ENCODE data around the gene ADD2. TPM values are rescaled to one million over a fixed set of nuclear protein-coding genes. Genes with fewer than 3 reads are reported as not detected.

ADD2 gene
- total RNA-seq, 1 donor from 2014 or later: 0.15 TPM

DNA sequence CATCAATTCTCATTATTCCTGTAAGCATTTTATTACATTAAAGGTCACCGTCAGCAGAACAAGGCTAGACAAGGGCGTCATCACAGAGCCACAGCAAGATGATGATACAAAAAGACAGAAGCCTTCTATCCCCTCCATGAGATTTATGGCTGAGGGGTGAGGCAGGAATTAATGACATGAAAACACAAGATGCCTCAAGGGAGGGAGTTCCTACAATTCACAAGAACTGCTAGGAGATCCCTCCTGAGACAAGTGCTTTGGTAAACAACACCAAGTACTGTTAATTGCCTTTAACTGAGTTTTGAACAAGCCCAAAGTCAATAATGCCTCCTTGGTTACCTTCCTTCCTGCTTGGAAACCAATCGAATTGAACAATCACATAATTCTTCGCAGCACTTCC, 14.1 kb downstream of the ADD2 start:
- Mint-ChIP-seq H3K4me1 (ENCODE audit: low read depth) (no peaks in the 10 kb centered on the region), H3K36me3 (ENCODE audit: low read depth) (no peaks in the 10 kb centered on the region), H3K9me3 (ENCODE audit: low read depth) (no peaks in the 10 kb centered on the region), H3K27me3 (ENCODE audit: low read depth) (peaks cover 30% of the 10 kb centered on the region), H3K4me3 (ENCODE audit: unreplicated experiment) (no peak overlapping the region), H3K27ac (ENCODE audit: unreplicated experiment) (no peak overlapping the region)
- TF ChIP-seq, protein P1, sequence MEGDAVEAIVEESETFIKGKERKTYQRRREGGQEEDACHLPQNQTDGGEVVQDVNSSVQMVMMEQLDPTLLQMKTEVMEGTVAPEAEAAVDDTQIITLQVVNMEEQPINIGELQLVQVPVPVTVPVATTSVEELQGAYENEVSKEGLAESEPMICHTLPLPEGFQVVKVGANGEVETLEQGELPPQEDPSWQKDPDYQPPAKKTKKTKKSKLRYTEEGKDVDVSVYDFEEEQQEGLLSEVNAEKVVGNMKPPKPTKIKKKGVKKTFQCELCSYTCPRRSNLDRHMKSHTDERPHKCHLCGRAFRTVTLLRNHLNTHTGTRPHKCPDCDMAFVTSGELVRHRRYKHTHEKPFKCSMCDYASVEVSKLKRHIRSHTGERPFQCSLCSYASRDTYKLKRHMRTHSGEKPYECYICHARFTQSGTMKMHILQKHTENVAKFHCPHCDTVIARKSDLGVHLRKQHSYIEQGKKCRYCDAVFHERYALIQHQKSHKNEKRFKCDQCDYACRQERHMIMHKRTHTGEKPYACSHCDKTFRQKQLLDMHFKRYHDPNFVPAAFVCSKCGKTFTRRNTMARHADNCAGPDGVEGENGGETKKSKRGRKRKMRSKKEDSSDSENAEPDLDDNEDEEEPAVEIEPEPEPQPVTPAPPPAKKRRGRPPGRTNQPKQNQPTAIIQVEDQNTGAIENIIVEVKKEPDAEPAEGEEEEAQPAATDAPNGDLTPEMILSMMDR (IDR thresholded peaks at IDR 0.05): no peak
- no peak for DNase-seq (ENCODE audit: low spot score)

DNA sequence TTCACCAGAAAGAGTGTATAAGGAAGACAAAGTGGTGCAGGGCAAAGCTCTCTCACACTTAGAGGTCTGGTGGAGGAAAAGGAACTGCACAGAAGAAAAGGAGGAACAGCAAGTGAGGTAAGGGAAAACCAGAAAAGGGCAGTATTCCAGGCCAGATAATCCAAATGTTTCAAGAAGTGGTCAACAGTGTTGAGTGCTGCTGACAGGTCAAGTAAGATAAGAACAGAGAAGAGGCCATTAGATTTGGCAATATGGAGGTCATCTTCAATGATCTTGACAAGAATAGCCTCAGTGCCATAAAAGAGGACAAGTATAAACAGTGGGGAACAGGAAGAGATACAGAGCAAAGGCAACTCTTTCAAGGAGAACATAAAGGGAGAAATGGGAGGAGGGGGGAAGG, 15.0 kb downstream of the ADD2 start:
- no peaks in the 10 kb centered on the region for H3K36me3 Mint-ChIP-seq (ENCODE audit: low read depth)
- TF ChIP-seq, protein P1 (IDR thresholded peaks at IDR 0.05): no peak
- H3K4me3 Mint-ChIP-seq (ENCODE audit: unreplicated experiment): no peak overlapping the region
- H3K27ac Mint-ChIP-seq (ENCODE audit: unreplicated experiment): no peak overlapping the region
- H3K27me3 Mint-ChIP-seq (ENCODE audit: low read depth): peaks cover 21% of the 10 kb centered on the region
- H3K4me1 Mint-ChIP-seq (ENCODE audit: low read depth): no peaks in the 10 kb centered on the region
- DNase-seq (ENCODE audit: low spot score): no peak
- H3K9me3 Mint-ChIP-seq (ENCODE audit: low read depth): no peaks in the 10 kb centered on the region

DNA sequence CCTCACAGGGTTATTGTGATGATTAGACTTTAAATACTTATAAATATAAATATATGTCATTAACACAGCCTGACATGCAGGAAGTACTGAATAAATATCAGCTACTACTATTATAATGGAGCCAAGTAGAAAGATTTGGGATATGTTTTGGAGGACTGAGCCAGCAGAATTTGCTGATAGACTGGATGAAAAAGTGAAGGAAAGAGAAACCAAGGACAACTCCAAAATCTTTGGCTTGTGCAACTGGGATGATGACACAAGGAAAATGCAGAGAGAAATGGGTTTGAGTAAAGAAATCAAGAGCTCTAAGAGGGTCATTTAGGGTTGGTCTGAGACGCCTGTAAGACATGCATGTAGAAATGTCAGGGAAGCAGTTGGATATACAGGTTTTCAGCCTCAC, 15.6 kb downstream of the ADD2 start:
- Mint-ChIP-seq H3K36me3 (ENCODE audit: low read depth) (no peaks in the 10 kb centered on the region), H3K27ac (ENCODE audit: unreplicated experiment) (no peak overlapping the region), H3K4me3 (ENCODE audit: unreplicated experiment) (no peak overlapping the region), H3K27me3 (ENCODE audit: low read depth) (peaks cover 17% of the 10 kb centered on the region), H3K9me3 (ENCODE audit: low read depth) (peaks cover 1% of the 10 kb centered on the region), H3K4me1 (ENCODE audit: low read depth) (no peaks in the 10 kb centered on the region)
- TF ChIP-seq, protein P1 (IDR thresholded peaks at IDR 0.05): no peak
- no peak for DNase-seq (ENCODE audit: low spot score)

DNA sequence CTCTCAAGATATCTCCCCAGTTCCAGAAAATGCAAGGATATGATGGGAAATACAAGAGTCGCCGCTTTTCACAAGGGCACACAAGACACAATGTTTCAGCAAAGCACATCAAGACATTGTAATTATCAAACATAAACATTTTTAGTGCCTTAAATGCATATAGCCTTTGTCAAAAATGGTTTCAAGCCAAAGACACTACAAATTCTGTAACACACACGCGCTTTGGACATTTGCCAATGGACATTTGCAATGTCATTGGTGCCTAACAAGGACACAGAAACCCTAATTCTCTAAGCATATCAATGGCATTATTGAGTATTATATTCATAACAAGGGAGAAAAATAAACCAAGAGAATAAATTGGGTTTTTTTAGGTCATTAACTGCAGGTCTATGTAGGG, 16.1 kb downstream of the ADD2 start:
- peaks cover 13% of the 10 kb centered on the region for H3K27me3 Mint-ChIP-seq (ENCODE audit: low read depth)
- TF ChIP-seq, protein P1 (IDR thresholded peaks at IDR 0.05): no peak
- DNase-seq (ENCODE audit: low spot score): no peak
- H3K27ac Mint-ChIP-seq (ENCODE audit: unreplicated experiment): no peak overlapping the region
- H3K36me3 Mint-ChIP-seq (ENCODE audit: low read depth): no peaks in the 10 kb centered on the region
- H3K4me1 Mint-ChIP-seq (ENCODE audit: low read depth): no peaks in the 10 kb centered on the region
- no peak overlapping the region for H3K4me3 Mint-ChIP-seq (ENCODE audit: unreplicated experiment)
- H3K9me3 Mint-ChIP-seq (ENCODE audit: low read depth): peaks cover 3% of the 10 kb centered on the region

DNA sequence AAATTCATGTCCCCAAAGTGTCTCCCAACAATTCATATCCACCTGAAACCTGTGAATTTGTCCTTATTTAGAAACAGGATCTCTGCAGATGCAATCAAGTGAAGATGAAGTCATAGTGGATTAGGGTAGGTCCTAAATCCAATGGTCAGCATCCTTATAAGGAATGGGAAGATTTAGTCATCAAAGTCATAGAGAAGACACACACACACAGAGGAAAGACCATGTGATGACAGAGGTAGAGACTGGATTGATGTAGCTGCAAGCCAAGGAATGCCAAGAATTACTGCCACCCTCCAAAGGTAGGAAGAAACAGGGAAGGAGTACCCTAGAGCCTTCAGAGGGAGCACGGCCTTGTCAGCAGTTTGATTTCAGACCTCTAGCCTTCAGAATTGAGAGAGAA, 17.7 kb downstream of the ADD2 start:
- Mint-ChIP-seq H3K36me3 (ENCODE audit: low read depth) (no peaks in the 10 kb centered on the region), H3K4me3 (ENCODE audit: unreplicated experiment) (no peak overlapping the region), H3K27me3 (ENCODE audit: low read depth) (peaks cover 9% of the 10 kb centered on the region), H3K4me1 (ENCODE audit: low read depth) (no peaks in the 10 kb centered on the region), H3K27ac (ENCODE audit: unreplicated experiment) (no peak overlapping the region), H3K9me3 (ENCODE audit: low read depth) (peaks cover 3% of the 10 kb centered on the region)
- TF ChIP-seq, protein P1 (IDR thresholded peaks at IDR 0.05): no peak
- no peak for DNase-seq (ENCODE audit: low spot score)

Data from chondrocyte (in vitro differentiated cells).